HG02763 (cell line): ENCODE measurements around the gene KRTAP5-6.

ENCODE experiments used
- ATAC-seq: cut with Tn5 transposase; IDR thresholded peaks from one replicate; pipeline ENCODE4 v1.9.1; 2021; ENCODE audit warnings: mild to moderate bottlenecking, moderate library complexity; ENCODE audit not compliant: unreplicated experiment

KRTAP5-6 gene

DNA sequence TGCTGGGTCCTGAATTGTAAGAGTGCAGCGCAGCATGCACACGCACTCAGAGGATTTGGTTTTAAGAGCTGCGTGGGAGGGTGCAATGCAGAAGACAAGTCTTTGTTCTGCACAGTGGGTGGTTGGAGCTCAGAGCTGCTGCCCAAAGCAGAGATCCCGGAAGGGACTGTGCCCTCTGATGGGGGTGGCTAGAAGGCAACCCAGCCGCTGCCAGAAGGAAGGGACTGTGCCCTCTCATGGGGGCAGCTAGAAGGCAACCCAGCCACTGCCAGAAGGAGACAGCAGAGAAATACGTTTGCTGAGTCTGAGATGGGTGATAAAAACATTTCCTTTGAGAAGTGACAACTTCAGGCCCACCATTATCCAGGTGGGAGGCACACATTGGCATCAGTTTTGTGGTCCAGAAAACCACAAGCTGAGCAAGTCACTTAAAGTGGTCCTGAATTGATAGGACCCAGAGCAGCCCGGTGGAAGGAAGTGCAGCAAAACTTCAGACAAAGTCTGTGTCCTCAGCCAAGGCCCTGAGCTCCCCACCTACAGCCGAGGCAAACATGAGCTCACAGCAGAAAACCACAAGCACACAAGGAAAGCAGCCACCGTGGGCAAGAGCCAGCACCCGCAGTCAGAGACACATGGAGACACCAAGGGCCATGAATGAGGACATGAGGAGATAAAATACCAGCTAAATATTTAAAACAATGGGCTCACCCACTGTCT, 4.3 kb downstream of the KRTAP5-6 start:
- no peak for ATAC-seq

- no peak for ATAC-seq
Observed at GRCh38 chr11:1702506-1702905, 5.5 kb downstream of the KRTAP5-6 start.

DNA sequence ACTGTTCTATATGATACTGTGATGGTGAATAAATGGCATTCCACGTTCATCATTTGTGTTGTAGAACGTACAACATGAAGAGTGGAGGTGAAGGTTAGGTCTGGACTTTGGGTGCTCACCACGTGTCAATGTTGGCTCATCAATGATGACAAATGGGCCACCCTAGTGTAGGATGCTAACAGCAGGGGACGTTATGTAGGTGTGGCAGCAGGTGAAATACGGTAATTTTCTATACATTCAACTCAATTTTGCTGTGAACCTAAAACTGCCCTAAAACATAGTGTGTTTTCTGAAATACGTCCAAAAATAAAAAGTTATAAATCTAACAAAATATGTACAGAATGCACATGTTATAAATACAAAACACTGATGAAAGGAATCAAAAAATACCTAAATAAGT, 6.2 kb downstream of the KRTAP5-6 start:
- ATAC-seq: no peak

DNA sequence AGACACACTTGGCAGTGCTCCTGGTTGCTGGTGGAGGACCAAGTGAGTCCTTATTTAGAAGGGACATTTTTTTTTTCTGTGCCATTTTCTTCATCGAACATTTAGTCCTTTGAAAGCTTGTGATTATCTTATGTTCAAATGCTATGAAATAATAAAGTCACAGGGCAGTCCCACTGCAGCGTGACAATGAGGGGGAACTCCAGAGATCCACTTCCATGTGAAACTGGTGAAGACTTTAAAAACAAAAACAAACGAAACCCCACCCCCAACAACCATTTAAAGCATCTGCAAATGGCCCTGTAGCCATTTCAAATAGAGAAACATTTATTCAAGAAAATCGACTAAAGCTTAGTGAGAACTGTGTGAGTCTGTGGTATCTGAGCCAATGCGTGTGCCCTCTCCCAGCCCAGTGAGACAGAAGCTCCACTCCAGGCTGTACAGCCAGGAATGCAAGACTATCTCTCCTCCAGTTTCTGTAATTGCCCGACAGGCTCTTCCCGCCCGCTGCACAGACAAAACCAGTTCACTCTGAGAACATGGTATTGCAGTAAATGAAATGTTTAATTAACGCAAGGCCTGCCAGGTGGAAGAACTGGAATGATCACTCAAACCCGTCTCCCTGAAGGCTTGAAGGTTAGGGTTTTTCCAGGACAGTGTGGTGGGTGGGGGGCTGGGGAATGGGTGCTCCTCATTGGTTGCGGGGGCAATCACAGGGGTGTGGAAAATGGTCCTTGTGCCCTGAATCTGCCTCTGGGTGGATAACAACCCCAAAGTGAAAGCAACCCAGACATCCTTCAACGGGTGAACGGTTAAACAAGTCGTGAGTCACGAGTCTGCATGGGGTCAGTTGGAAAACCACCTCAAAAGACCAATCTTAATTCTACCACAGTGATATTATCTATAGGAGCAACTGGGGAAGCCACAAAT, 8.4 kb downstream of the KRTAP5-6 start:
- ATAC-seq: no peak

DNA sequence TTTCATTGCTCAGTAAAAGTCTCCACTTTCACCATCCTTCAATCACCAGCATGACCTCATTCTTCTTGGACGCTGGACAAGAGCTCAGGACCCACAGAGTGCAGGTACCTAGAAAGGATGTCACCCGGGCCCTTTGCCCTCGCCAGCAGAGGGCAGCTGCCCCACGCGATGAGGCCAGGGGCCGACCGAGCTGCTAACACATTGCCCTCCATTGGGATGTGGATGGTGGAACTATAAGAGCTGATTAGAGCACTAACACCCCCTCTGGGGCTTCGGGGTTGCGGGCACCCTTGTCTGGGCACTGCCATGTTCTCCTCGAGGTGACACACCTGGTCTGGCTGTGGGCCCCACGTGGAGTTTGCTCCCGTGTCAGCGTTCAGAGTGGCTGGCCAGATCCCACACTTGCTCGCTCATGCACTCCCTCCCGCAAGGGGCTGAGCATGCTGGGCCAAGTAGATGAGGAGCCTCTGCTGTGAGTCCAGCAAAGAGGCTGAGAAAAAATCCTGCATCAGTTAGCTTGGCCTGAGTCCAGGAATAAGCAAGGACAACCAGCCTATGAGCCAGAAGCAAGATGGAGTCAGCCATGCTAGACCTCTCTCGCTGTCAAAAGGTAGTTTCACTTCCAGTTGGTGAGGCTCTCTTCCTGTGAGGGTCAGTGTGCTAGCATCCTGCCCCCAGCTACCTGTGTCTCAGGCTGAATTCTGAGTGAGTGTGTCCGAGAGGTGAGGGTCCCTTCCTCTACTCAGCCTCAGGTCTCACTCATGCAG, 9.8 kb downstream of the KRTAP5-6 start:
- ATAC-seq: no peak

- no peak for ATAC-seq
Observed at GRCh38 chr11:1707751-1708150, 10.8 kb downstream of the KRTAP5-6 start.

GRCh38 chr11:1708716-1709115, 11.7 kb downstream of the KRTAP5-6 start:
- no peak for ATAC-seq

DNA sequence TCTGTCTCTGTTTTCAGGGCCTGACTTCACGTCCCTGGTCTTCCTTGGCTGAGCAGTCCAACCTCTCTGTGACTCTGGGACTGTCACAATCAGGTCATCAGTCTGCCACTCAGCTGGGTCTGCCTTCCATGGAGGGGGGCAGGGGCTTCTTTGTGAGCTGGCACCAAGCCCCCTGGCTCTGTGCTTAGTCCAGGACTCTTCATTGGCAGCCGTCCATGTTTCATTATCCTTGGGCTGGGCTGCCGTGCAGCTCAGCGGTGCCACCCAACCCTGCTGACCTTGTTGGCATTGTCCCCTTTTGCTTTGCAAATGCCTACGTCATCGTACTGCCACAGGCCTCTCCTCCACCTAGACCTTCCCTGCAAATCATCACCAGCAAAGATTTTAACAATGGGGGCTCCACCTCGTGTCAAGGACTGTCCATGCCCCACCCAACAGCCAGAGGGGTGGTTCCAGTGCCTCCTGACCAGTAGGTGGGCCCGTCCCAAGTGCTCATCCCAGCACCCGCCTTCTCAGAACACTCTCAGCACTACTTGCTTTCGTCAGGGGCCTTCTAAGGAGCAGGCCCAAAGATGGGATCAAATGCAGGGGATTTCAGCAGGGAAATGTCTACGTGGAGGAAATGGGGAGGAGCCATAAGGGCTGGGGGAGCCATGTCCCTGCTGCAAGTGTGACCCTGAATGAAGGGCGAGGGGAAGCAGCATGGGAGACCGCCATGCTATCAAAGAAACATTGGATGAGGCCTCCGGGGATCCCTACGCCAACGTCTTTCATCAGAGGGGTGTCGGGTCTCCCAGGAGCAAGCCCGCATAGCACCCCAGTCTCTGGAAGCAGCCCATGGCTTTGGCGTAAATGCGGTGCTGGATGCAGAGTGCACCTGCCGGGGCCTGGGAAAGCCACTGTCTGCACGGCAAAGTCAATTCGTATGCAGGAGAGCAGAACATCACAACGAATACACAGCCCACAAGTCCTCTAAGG, 18.2 kb downstream of the KRTAP5-6 start:
- ATAC-seq: no peak

DNA sequence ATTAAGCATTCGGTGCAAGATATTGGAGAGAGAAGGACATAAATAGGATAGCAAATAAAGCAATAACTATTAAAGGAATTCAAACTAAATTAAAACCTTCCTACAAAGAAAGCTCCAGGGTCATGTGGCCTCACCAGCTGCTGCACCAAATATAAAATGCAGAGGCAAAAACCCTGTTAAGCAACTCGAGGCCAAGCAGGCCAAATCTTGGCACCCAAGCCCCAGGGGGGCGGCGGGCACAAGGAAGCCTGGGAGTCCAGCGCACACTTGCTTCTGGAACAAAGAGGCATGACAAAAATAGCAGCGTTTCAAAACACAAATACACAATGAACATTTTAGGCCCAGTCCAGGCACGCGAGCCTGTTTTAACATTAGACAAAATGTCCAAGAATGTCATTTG, 20.8 kb downstream of the KRTAP5-6 start:
- ATAC-seq: no peak

DNA sequence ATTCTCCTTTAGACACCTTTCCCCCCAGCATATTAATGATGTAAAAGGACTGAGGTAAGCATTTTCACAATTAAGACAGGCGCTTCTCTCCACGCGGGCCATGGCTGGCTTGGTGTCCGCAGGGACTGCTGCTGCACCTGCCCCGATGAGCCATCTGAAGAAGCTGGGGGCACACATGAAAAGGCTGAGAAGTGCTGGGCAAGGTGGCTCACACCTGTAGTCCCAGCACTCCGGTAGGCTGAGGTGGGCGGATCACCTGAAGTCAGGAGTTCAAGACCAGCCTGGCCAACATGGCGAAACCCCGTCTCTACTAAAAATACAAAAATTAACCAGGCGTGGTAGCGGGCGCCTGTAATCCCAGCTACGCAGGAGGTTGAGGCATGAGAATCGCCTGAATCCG, 21.3 kb downstream of the KRTAP5-6 start:
- no peak for ATAC-seq

DNA sequence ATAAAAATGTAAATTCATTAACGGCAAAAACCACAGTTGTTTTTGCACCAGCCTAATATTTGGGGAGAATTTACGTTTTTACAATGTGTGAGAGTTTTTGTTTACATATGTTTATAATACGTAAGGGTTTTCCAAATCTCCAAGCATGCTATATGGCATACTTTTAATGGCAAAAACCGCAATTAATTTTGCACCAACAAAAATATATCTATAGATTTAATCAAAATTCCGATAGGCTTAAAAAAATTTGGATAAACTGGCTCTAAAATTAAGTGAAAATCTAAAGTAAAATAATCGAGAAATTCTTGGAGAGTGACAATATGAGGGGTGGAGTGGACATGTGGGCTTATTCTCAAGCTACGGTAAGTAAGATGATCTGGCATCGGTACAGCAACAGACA, 22.8 kb downstream of the KRTAP5-6 start:
- ATAC-seq: no peak

DNA sequence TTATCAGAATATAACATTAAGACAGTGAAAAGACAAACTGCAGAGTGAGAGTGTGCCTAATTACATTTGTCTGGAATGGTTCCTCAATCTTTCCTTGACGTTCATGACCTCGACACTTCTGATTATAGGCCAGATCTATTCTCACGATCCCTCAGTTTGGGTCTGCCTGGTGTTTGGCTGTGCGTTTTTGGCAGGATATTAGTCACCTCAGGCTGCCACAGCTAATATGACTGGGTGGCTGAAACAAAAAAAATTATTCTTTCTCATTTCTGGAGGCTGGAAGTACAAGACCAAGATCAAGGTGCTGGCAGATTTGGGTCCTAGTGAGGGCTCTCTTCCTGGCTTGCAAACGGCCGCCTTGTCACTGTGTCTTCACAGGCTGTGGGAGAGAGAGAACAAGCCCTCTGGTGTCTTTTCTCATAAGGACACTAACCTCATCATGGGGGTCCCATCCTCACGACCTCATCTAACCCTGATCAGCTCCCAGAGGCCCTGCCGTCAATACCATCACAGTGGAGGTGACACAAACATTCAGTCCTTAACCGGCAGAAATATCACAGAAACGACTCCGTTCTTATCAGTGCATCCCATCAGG, 30.2 kb downstream of the KRTAP5-6 start:
- ATAC-seq: no peak

GRCh38 chr11:1727861-1728260, 30.9 kb downstream of the KRTAP5-6 start:
- no peak for ATAC-seq

DNA sequence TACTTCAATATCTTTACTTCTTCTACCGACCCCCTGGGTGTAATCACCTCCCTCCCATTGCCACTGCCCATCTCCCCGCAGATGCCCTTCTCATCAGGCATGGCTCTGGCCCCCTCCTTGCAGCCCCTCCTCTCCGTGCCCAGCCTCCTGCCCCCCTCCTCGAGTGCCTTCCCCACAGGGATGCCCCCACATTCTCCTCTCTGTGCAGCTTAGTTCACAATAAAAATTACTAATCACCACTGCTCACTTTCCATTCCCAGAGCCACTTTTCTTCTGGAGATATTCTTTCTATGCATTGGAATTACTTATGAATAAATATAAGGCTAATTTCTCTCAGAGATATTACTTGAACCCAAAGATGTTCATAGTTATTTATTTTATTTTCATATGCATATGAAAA, 31.3 kb downstream of the KRTAP5-6 start:
- ATAC-seq: no peak

DNA sequence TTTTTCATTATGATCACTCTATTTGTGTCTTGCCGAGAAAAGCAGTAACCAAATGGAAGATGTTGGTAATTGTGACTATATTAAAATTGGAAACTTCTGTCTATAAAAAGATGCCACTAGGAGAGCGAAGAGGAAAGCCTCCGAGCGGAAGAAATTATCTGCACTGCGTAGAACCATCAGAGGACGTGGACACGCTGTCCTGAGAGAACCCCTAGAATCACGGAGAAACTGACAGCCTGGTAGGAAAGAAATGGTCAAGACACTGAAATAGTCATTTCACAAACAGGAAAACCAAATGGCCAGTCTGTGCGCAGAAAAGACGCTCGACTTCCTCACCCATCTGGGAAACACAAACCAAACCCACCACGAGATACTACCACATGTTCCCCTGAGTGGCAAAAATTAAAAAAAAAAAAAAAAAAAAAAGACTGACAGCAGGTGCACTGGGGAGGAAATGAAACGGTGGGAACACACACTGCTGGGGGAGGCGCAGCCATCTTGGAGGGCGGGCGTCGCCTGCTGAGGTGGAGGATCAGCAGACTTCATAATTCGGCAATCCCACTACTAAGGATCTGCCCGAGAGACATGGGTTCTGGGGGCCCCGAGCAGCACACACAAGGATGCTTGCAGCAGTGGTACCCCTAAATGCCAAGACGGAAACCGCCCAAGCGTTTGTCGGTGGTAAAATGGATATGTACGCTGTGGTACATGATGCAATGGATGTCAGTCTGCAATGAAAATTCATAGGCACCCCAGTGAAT, 32.1 kb downstream of the KRTAP5-6 start:
- no peak for ATAC-seq

DNA sequence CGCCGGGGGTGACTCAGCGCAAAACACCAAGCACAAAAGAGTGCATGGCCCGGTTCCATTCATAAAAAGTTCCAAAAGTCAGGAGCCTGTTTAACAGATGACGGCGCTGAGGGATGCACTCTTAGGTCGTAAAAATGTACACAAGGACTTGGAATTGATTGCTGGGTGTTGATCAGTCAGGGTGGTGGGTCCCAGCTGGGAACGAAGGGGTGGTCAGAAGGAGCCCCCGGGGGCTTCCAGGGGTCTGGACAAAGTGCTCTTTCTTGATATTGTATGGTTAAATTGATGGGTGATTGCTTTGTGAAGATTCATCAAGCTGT, 32.7 kb downstream of the KRTAP5-6 start:
- no peak for ATAC-seq

DNA sequence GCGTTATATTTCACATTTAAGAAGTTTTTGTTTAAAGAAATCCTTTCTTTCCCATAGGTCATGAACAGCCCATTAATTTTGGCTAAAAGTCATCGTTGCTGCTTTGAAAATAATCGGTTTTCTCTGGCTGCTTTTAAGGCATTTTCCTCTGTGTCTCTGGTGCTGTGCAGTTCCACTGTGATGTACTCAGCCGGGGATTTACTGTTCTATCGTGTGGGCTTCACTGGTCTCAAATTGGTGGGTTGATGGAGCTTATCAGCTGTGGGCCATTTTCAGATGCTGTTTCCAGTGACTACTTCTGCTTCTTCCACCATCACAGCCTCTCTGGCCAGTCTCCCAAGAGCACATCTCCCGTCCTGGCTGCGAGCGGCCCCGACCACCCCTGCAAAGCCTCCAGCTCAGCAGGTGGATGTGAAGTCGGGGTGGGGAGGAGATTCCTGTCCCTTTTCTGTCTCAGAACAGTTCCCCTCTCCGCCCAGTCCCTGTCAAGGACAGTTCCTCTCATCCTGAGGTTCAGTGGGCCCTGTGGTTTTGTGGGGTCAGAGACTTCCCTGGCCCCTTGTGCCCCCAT, 33.1 kb downstream of the KRTAP5-6 start:
- no peak for ATAC-seq

GRCh38 chr11:1731451-1732059, 34.6 kb downstream of the KRTAP5-6 start:
- no peak for ATAC-seq
